COLO668 (cell line): ENCODE results near the gene TFEC.
"Not testable (repeated sequence)": the region's sequence is repeated elsewhere in the genome, so short reads cannot be mapped to it uniquely, and the experiment has no call there.

Experiments
- DNase-seq: peaks from one replicate; lab custom pipeline; 2025; ENCODE audit not compliant: unreplicated experiment; lab: John Stamatoyannopoulos, UW

TFEC gene

GRCh38 chr7:115932880-115933279, 97.7 kb downstream of the TFEC start:
- DNase-seq: no peak

GRCh38 chr7:115930184-115930583, 100.4 kb downstream of the TFEC start:
- not testable (repeated sequence) for DNase-seq

DNA sequence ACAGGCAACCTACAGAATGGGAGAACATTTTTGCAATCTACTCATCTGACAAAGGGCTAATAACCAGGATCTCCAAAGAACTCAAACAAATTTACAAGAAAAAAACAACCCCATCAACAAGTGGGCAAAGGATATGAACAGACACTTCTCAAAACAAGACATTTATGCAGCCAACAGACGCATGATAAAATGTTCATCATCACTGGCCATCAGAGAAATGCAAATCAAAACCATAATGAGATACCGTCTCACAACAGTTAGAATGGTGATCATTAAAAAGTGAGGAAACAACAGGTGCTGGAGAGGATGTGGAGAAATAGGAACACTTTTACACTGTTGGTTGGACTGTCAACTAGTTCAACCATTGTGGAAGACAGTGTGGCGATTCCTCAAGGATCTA, 100.8 kb downstream of the TFEC start:
- not testable (repeated sequence) for DNase-seq

GRCh38 chr7:115924411-115924810, 106.2 kb downstream of the TFEC start:
- no peak for DNase-seq

GRCh38 chr7:115920367-115920766, 110.2 kb downstream of the TFEC start:
- DNase-seq: no peak

DNA sequence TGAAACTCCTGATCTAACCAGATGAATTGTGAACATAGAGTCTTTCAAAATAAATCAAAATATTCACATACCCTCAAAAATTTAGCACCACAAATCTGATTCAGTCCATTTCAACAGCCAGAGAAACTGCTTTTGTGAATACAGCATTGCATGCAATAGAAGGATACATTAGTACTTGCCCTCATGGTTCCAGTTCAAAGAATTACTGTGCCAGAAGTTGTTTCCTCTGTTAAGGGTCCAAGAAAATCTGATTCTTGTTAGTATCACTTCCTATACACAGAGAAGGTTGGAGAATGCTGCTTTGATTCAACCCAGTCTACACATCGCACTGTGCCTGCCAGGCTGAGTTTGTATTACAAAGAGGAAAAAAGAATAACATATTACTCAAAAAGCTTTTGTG, 115.6 kb downstream of the TFEC start:
- DNase-seq: no peak

DNA sequence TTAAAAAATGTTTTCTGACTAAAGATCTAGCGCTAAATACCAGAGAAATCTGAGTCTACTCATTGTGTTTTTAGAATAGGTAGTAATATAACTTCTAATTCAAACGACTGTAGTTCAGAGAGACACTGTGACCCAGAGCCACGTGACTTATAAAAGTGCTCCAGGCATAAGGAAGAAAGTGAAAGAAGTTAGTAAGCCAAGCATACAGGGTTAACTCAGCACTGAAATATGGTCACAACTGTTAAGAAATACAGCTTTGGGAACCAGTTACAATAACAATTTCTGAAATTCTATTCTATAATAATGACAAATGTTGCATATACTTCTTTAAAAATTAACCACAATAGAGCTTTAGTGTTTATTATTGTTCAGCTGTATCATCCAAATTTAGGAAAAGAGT, 119.1 kb downstream of the TFEC start:
- no peak for DNase-seq

- DNase-seq: no peak
Measured at GRCh38 chr7:115910541-115911164, 119.9 kb downstream of the TFEC start.

DNA sequence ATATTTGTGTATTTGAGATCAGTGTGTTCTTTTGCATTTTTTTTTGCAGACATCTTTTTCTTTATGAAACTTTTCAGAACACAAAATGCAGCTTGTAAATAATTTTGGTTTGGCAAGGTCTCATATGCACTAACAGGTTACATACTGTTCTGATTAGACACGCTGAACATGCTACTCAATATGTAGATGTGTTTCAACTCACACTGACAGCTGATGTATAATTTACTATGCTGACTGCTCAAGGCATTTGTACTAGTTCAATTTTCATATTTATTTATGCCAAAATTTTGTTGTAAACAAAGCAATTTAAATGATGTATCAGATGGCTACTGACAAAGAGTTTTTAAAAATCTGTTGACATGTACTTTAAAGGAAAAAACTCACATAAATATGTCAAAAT, 123.8 kb downstream of the TFEC start:
- no peak for DNase-seq

DNA sequence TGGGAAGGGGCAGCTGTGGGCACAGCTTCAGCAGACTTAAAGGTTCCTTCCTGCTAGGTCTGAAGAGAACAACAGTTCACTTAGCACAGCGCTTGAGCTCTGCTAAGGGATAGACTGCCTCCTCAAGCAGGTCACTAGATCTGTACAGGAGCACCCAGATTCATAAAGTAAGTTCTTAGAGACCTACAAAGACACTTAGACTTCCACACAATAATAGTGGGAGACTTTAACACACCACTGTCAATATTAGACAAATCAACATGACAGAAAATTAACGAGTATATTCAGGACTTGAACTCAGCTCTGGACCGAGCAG, 140.9 kb downstream of the TFEC start:
- no peak for DNase-seq

- no peak for DNase-seq
Measured at GRCh38 chr7:115888981-115889668, 141.4 kb downstream of the TFEC start.

DNA sequence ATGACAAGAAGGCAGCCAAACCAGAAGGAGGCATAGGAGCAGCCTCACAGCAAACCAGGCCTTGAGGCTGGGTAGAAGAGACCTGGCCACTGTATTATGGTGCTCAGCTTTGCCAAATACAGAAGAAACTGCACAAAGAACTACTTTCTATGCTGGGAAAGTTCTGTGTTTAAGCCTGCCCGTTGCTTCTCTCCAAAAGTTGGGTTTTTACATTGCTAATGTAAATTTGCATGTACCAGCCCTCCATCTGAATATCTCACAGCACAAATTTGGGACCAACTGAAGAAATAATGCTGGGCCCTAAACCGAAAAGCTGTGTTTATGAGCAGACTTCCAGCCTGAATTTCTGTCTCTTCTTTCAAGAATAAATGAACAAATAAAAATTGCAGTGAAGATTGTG, 145.0 kb downstream of the TFEC start:
- DNase-seq: no peak
